Fibroblast of lung (primary cell): ENCODE measurements around the gene CD46. TPM values are rescaled to one million over a fixed set of nuclear protein-coding genes. Genes with fewer than 3 reads are reported as not detected.

Experiments
- DNase-seq, 2 donors: peaks; one replicate each; pipeline versions ENCODE4 v3.0.0 to v3.0.0-alpha.2; 2010; ENCODE audit warnings: low read depth in 2 of 2
- H2AFZ ChIP-seq: 2 replicates; pipeline ENCODE4 v1.5.1; 2012; ENCODE audit warnings: low read length, control low read depth, inconsistent platforms
- H3K27ac ChIP-seq: 2 replicates; pipeline ENCODE4 v1.5.1; 2011; ENCODE audit warnings: low read length, control low read depth; ENCODE audit not compliant: insufficient read depth
- H3K27me3 ChIP-seq: 2 replicates; pipeline ENCODE4 v1.5.1; 2011; ENCODE audit warnings: mild to moderate bottlenecking, low read length; ENCODE audit not compliant: control insufficient read depth, insufficient read depth
- H3K36me3 ChIP-seq: 2 replicates; pipeline ENCODE4 v1.5.1; 2011; ENCODE audit warnings: low read length; ENCODE audit not compliant: control insufficient read depth, insufficient read depth
- H3K4me1 ChIP-seq: 2 replicates; pipeline ENCODE4 v1.5.1; 2011; ENCODE audit warnings: low read length; ENCODE audit not compliant: control insufficient read depth, insufficient read depth; ENCODE audit errors: extremely low read depth
- H3K4me2 ChIP-seq: 2 replicates; pipeline ENCODE4 v1.5.1; 2011; ENCODE audit warnings: low read length, control low read depth; ENCODE audit not compliant: insufficient read depth; ENCODE audit errors: extremely low read depth
- H3K4me3 ChIP-seq, 4 experiments: fragments of 200-600 bp in 1 of 4; sonication (generic) in 1 of 4; replicated peaks in 1 of 4; 2 replicates each; pipeline ENCODE4 v1.5.1; 2011 to 2016; ENCODE audit warnings: low read length in 4 of 4, low read depth in 3 of 4, mild to moderate bottlenecking in 3 of 4, control low read depth in 2 of 4, inconsistent platforms in 1 of 4, mixed read lengths in 1 of 4; ENCODE audit not compliant: insufficient read depth in 1 of 4; ENCODE audit errors: control extremely low read depth in 1 of 4
- H3K79me2 ChIP-seq: 2 replicates; pipeline ENCODE4 v1.5.1; 2012; ENCODE audit warnings: mild to moderate bottlenecking, low read length, inconsistent platforms; ENCODE audit not compliant: control insufficient read depth, insufficient read depth
- H3K9ac ChIP-seq: 2 replicates; pipeline ENCODE4 v1.5.1; 2011; ENCODE audit warnings: mild to moderate bottlenecking, low read length, control low read depth; ENCODE audit not compliant: insufficient read depth
- H3K9me3 ChIP-seq: 2 replicates; pipeline ENCODE4 v1.5.1; 2012; ENCODE audit warnings: low read depth, low read length; ENCODE audit not compliant: control insufficient read depth, insufficient read depth
- H4K20me1 ChIP-seq: 2 replicates; pipeline ENCODE4 v1.5.1; 2011; ENCODE audit warnings: low read length; ENCODE audit not compliant: control insufficient read depth, insufficient read depth; ENCODE audit errors: extremely low read depth
- CTCF ChIP-seq, 2 donors: IDR thresholded peaks in 1 of 2; conservative IDR thresholded peaks in 1 of 2; 1 replicate in 1 of 2; 2 replicates in 1 of 2; pipeline ENCODE4 v1.5.1; 2011 to 2012; ENCODE audit warnings: low read length in 2 of 2, control low read depth in 1 of 2, inconsistent platforms in 1 of 2, low read depth in 1 of 2, mild to moderate bottlenecking in 1 of 2
- EZH2 ChIP-seq: IDR thresholded peaks from 2 replicates; pipeline ENCODE4 v1.5.1; 2012; ENCODE audit warnings: low read length, control low read depth, mild to moderate bottlenecking; ENCODE audit errors: missing control alignments
- polyA plus RNA-seq, 2 donors: library from polyadenylated mRNA; depleted of rRNA in 1 of 2; stranded (reverse) in 1 of 2; unstranded in 1 of 2; fragments of >200 nt; gene quantifications; 2 replicates each; pipeline ENCODE4 v1.2.1, GENCODE V29; 2011 to 2012; ENCODE audit warnings: missing spikeins in 1 of 2
- total RNA-seq: library from RNA; depleted of rRNA; stranded (reverse); fragments of >200 nt; gene quantifications from 2 replicates; pipeline ENCODE4 v1.2.1, GENCODE V29; 2014

CD46 gene
- total and polyA plus RNA-seq, 2 donors (not counting 1 experiment from before 2014, with no cell fraction given): 198 to 294 TPM

GRCh38 chr1:207793327-207793726 lies 41.5 kb downstream of the CD46 start:
- TF ChIP-seq EZH2 (no peak), CTCF (conservative IDR thresholded peaks at IDR 0.05 in 1 of 2, IDR thresholded peaks at IDR 0.05 in 1 of 2; ENCODE audit: low read depth in 1 of 2, low read length in 2 of 2) (no peak)
- no peak overlapping the region for H3K9ac ChIP-seq
- no peaks in the 10 kb centered on the region for H3K9me3 ChIP-seq
- H3K4me3 ChIP-seq: no peak overlapping the region
- H3K27me3 ChIP-seq: no peaks in the 10 kb centered on the region
- no peaks in the 10 kb centered on the region for H3K36me3 ChIP-seq
- H4K20me1 ChIP-seq: no peaks in the 10 kb centered on the region
- H3K79me2 ChIP-seq: no peaks in the 10 kb centered on the region
- H3K27ac ChIP-seq: no peak overlapping the region
- DNase-seq: no peak
- no peak overlapping the region for H3K4me2 ChIP-seq
- peaks cover 2% of the 10 kb centered on the region for H3K4me1 ChIP-seq
- no peak overlapping the region for H2AFZ ChIP-seq

- Histone ChIP-seq H3K4me2 (no peak overlapping the region), H3K9ac (no peak overlapping the region), H3K36me3 (no peaks in the 10 kb centered on the region), H4K20me1 (no peaks in the 10 kb centered on the region), H3K4me1 (no peaks in the 10 kb centered on the region), H2AFZ (no peak overlapping the region), H3K27me3 (no peaks in the 10 kb centered on the region), H3K9me3 (no peaks in the 10 kb centered on the region), H3K79me2 (no peaks in the 10 kb centered on the region), H3K27ac (no peak overlapping the region), H3K4me3 (no peak overlapping the region)
- DNase-seq: no peak
- no peak for TF ChIP-seq CTCF (conservative IDR thresholded peaks at IDR 0.05 in 1 of 2, IDR thresholded peaks at IDR 0.05 in 1 of 2; ENCODE audit: low read depth in 1 of 2, low read length in 2 of 2)
- TF ChIP-seq EZH2: no peak
Observed at GRCh38 chr1:207794861-207795260, 43.0 kb downstream of the CD46 start.

- H3K79me2 ChIP-seq: no peaks in the 10 kb centered on the region
- H4K20me1 ChIP-seq: no peaks in the 10 kb centered on the region
- no peaks in the 10 kb centered on the region for H3K4me1 ChIP-seq
- H3K4me2 ChIP-seq: no peak overlapping the region
- no peaks in the 10 kb centered on the region for H3K36me3 ChIP-seq
- H3K4me3 ChIP-seq: no peak overlapping the region
- peak; percentile 68 to 84 for TF ChIP-seq CTCF (conservative IDR thresholded peaks at IDR 0.05 in 1 of 2, IDR thresholded peaks at IDR 0.05 in 1 of 2; ENCODE audit: low read depth in 1 of 2, low read length in 2 of 2)
- no peak for TF ChIP-seq EZH2
- peak overlapping the region; percentile 26 for H3K27ac ChIP-seq
- no peak overlapping the region for H2AFZ ChIP-seq
- no peaks in the 10 kb centered on the region for H3K9me3 ChIP-seq
- peak; percentile 74 to 88 for DNase-seq
- no peaks in the 10 kb centered on the region for H3K27me3 ChIP-seq
- no peak overlapping the region for H3K9ac ChIP-seq
Observed at GRCh38 chr1:207797229-207797973, 45.5 kb downstream of the CD46 start.
